ENCODE data around the gene FCER1G. TPM values are rescaled to one million over a fixed set of nuclear protein-coding genes. Genes with fewer than 3 reads are reported as not detected.

FCER1G gene
- total RNA-seq, 1 donor from 2014 or later, result 4.3 TPM

DNA sequence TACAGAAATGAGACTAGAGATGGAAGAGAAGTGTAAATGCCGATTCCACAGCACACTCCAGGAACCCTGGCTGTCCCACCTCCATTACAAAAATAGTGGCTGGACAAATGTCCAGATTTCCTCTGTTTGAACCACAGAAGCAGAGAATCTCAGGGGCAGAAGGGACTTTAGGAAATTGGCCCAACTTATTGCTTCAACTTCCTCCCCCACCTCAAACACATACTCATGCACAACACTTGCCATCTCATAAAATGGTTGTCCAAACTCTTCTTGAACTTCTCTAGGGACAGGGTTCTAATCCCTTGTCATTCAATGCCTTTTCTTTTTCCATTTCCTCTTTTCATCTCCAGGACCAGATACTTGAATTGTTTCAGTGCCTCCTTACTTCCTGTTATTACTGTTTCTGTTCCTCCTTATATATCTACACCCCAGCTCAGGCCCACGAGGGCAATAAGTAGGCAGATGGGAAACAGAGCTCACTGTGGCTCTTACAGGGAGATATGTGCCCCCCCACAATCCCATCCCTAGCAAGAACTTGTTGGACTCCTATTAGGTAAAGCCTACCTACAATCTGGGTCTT, 29.3 kb upstream of the FCER1G start:
- Mint-ChIP-seq H3K4me1 (ENCODE audit: unreplicated experiment) (peaks cover 49% of the 10 kb centered on the region), H3K9me3 (ENCODE audit: unreplicated experiment) (no peaks in the 10 kb centered on the region), H3K4me3 (ENCODE audit: unreplicated experiment) (peak overlapping the region; percentile 5), H3K27ac (ENCODE audit: unreplicated experiment) (peak overlapping the region; percentile 14), H3K27me3 (ENCODE audit: unreplicated experiment) (peaks cover 2% of the 10 kb centered on the region), H3K36me3 (ENCODE audit: low read depth, unreplicated experiment) (no peaks in the 10 kb centered on the region)
- DNase-seq (ENCODE audit: low spot score), result no peak
- TF ChIP-seq, protein P1, sequence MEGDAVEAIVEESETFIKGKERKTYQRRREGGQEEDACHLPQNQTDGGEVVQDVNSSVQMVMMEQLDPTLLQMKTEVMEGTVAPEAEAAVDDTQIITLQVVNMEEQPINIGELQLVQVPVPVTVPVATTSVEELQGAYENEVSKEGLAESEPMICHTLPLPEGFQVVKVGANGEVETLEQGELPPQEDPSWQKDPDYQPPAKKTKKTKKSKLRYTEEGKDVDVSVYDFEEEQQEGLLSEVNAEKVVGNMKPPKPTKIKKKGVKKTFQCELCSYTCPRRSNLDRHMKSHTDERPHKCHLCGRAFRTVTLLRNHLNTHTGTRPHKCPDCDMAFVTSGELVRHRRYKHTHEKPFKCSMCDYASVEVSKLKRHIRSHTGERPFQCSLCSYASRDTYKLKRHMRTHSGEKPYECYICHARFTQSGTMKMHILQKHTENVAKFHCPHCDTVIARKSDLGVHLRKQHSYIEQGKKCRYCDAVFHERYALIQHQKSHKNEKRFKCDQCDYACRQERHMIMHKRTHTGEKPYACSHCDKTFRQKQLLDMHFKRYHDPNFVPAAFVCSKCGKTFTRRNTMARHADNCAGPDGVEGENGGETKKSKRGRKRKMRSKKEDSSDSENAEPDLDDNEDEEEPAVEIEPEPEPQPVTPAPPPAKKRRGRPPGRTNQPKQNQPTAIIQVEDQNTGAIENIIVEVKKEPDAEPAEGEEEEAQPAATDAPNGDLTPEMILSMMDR (IDR thresholded peaks at IDR 0.05; ENCODE audit: unreplicated experiment), result no peak

DNA sequence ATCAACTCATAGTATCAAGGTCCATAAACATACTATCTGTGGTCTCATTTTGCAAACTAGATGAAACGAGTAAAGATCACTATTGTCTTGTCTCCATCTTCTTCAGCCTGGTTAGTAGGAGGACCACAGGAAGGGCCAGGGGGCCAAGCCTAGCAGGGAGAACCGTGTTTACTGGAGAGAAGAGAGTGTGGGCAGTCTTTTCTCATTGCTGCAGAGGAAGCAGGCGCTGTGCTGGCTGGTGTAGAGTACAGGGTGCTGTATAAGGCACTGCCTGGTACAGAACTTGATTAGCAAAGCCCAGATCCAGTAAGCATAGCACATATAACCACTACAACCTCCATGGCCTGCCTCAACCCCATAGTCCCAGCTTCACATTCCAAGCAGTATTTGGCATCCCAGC, 27.8 kb upstream of the FCER1G start:
- DNase-seq (ENCODE audit: low spot score), result no peak
- Mint-ChIP-seq H3K4me3 (ENCODE audit: unreplicated experiment) (no peak overlapping the region), H3K9me3 (ENCODE audit: unreplicated experiment) (no peaks in the 10 kb centered on the region), H3K36me3 (ENCODE audit: low read depth, unreplicated experiment) (peaks cover 7% of the 10 kb centered on the region), H3K27me3 (ENCODE audit: unreplicated experiment) (peaks cover 2% of the 10 kb centered on the region), H3K27ac (ENCODE audit: unreplicated experiment) (no peak overlapping the region), H3K4me1 (ENCODE audit: unreplicated experiment) (peaks cover 59% of the 10 kb centered on the region)
- TF ChIP-seq, protein P1 (IDR thresholded peaks at IDR 0.05; ENCODE audit: unreplicated experiment), result no peak

DNA sequence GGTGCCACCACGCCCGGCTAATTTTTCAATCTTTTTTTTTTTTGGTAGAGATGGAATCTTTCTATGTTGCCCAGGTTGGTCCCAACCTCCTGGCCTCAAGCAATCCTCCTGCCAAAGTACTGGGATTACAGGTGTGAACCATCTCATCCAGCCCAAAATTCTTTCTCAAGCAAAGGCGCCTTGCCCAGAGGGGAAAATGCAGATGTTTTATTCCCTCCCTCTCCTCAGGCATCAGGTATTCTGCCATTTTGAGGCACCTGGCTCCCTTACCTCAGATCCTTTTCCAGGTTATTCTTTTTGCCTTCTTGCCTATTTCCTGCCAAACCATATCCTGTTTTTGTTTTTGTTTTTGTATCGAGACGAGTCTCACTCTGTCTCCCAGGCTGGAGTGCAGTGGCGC, 26.7 kb upstream of the FCER1G start:
- H3K27me3 Mint-ChIP-seq (ENCODE audit: unreplicated experiment), result peaks cover 3% of the 10 kb centered on the region
- H3K9me3 Mint-ChIP-seq (ENCODE audit: unreplicated experiment), result no peaks in the 10 kb centered on the region
- TF ChIP-seq, protein P1 (IDR thresholded peaks at IDR 0.05; ENCODE audit: unreplicated experiment), result no peak
- H3K4me1 Mint-ChIP-seq (ENCODE audit: unreplicated experiment), result peaks cover 67% of the 10 kb centered on the region
- no peak overlapping the region for H3K4me3 Mint-ChIP-seq (ENCODE audit: unreplicated experiment)
- no peak for DNase-seq (ENCODE audit: low spot score)
- H3K27ac Mint-ChIP-seq (ENCODE audit: unreplicated experiment), result peak overlapping the region; percentile 75
- H3K36me3 Mint-ChIP-seq (ENCODE audit: low read depth, unreplicated experiment), result peaks cover 16% of the 10 kb centered on the region

DNA sequence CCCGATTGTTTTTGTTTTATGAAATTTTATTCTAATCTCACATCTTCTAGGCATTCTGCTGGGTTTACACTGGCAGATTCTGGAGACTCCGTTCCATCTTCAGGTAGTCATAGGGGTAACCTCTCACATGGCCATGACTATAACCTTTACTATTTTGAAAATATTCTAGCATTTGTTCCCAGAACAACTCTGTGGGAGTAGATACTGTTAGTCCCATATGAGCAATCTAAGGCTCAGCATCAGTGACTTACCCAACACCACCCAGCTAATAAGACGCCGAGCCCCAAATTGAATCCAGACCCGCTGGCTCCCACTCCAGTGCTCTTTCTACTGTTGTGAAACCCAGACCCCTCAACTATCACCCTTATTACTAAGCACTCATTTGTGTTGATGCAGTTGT, 26.1 kb upstream of the FCER1G start:
- Mint-ChIP-seq H3K4me3 (ENCODE audit: unreplicated experiment) (no peak overlapping the region), H3K9me3 (ENCODE audit: unreplicated experiment) (no peaks in the 10 kb centered on the region), H3K4me1 (ENCODE audit: unreplicated experiment) (peaks cover 70% of the 10 kb centered on the region), H3K27ac (ENCODE audit: unreplicated experiment) (peak overlapping the region; percentile 72), H3K36me3 (ENCODE audit: low read depth, unreplicated experiment) (peaks cover 16% of the 10 kb centered on the region), H3K27me3 (ENCODE audit: unreplicated experiment) (peaks cover 3% of the 10 kb centered on the region)
- TF ChIP-seq, protein P1 (IDR thresholded peaks at IDR 0.05; ENCODE audit: unreplicated experiment), result no peak
- no peak for DNase-seq (ENCODE audit: low spot score)

DNA sequence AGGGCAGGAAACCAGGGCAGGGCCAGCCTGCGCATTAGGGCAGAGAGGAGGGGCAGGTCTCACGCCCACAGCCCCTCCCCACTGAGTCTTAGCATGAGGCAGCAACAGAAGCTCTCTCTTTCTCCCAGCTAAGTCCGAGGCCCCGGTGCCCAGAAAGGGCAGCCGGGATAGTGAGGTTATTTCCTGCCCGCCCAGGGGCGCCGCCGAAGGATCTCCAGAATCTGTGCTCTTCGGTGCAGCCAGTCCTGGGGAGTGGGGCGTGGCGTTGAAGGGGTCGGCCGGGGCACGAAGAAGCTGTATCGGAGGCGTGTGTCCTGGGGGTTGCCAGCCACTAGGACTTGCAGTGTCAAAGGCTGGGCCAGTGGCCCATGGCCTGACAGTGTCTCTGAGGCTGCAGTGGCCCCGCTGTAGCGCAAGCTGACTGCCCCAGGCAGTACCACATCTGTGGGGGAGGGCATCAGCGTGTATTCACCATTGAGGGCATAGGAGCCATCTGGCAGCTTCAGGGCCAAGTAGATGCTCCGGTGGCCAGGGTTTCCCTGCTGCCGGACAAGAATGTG, 24.1 kb upstream of the FCER1G start:
- H3K4me1 Mint-ChIP-seq (ENCODE audit: unreplicated experiment), result peaks cover 69% of the 10 kb centered on the region
- no peak overlapping the region for H3K27ac Mint-ChIP-seq (ENCODE audit: unreplicated experiment)
- no peak for DNase-seq (ENCODE audit: low spot score)
- no peak overlapping the region for H3K4me3 Mint-ChIP-seq (ENCODE audit: unreplicated experiment)
- no peaks in the 10 kb centered on the region for H3K9me3 Mint-ChIP-seq (ENCODE audit: unreplicated experiment)
- H3K36me3 Mint-ChIP-seq (ENCODE audit: low read depth, unreplicated experiment), result peaks cover 25% of the 10 kb centered on the region
- peaks cover 9% of the 10 kb centered on the region for H3K27me3 Mint-ChIP-seq (ENCODE audit: unreplicated experiment)
- TF ChIP-seq, protein P1 (IDR thresholded peaks at IDR 0.05; ENCODE audit: unreplicated experiment), result no peak
